PC-3 (cell line): ENCODE measurements around the gene ASPSCR1. TPM values are rescaled to one million over a fixed set of nuclear protein-coding genes. Genes with fewer than 3 reads are reported as not detected.

ENCODE experiments used
- ATAC-seq: fragments of 200-7000 bp; cut with Tn5 transposase; 2 replicates; pipeline ENCODE4 v1.9.1; 2020; ENCODE audit warnings: mild to moderate bottlenecking, moderate library complexity
- BruUV-seq: library from RNA; stranded (reverse); fragments of 400-500 nt; replicated peaks from 2 replicates; lab custom pipeline; 2021; lab: Mats Ljungman, UMichigan
- CTCF ChIA-PET: fragments of 300-600 bp; sonication (Branson Sonifier 250); formaldehyde crosslinking; loops from one replicate; lab custom pipeline; 2022; ENCODE audit warnings: antibody characterized with exemption; lab: Charles Lee
- POLR2A ChIA-PET: fragments of 300-600 bp; sonication (Branson Sonifier 250); formaldehyde crosslinking; loops from one replicate; lab custom pipeline; 2022; ENCODE audit warnings: antibody characterized with exemption; ENCODE audit not compliant: unreplicated experiment; lab: Charles Lee
- DNase-seq: peaks from one replicate; pipeline ENCODE4 v3.0.0-alpha.2; 2015
- H2AFZ ChIP-seq: fragments of 300-600 bp; sonication (generic); 2 replicates; pipeline ENCODE4 v1.6.0; 2016; ENCODE audit warnings: antibody characterized with exemption, low read length
- H3F3A ChIP-seq: fragments of 300-600 bp; sonication (generic); one replicate; pipeline ENCODE4 v1.6.0; 2017; ENCODE audit warnings: antibody characterized with exemption, low read length, control low read depth, mild to moderate bottlenecking; ENCODE audit not compliant: unreplicated experiment
- H3K27ac ChIP-seq: fragments of 300-600 bp; sonication (generic); 2 replicates; pipeline ENCODE4 v1.5.1; 2016; ENCODE audit warnings: mild to moderate bottlenecking, low read length
- H3K27me3 ChIP-seq: fragments of 300-600 bp; sonication (generic); 2 replicates; pipeline ENCODE4 v1.6.1; 2016; ENCODE audit warnings: low read length, mixed read lengths
- H3K36me3 ChIP-seq: fragments of 300-600 bp; sonication (generic); 2 replicates; pipeline ENCODE4 v1.6.1; 2016; ENCODE audit warnings: low read depth, mixed run types, low read length, mixed read lengths
- H3K4me1 ChIP-seq: fragments of 300-600 bp; sonication (generic); 2 replicates; pipeline ENCODE4 v1.5.1; 2016; ENCODE audit warnings: low read length; ENCODE audit not compliant: insufficient read depth
- H3K4me2 ChIP-seq: fragments of 300-600 bp; sonication (generic); 2 replicates; pipeline ENCODE4 v1.6.0; 2016; ENCODE audit warnings: low read length
- H3K4me3 ChIP-seq: fragments of 300-600 bp; sonication (generic); 2 replicates; pipeline ENCODE4 v1.5.1; 2016; ENCODE audit warnings: mild to moderate bottlenecking, low read length, mixed read lengths
- H3K79me2 ChIP-seq: fragments of 300-600 bp; sonication (generic); 2 replicates; pipeline ENCODE4 v1.6.1; 2017; ENCODE audit warnings: low read length, mixed read lengths
- H3K9ac ChIP-seq: fragments of 300-600 bp; sonication (generic); 2 replicates; pipeline ENCODE4 v1.6.0; 2016; ENCODE audit warnings: mild to moderate bottlenecking, low read length
- H3K9me2 ChIP-seq: fragments of 300-600 bp; sonication (generic); replicated peaks from 2 replicates; pipeline ENCODE4 v1.6.1; 2016; ENCODE audit warnings: mixed run types, low read length, mixed read lengths
- H3K9me3 ChIP-seq: fragments of 300-600 bp; sonication (generic); 2 replicates; pipeline ENCODE4 v1.6.1; 2016; ENCODE audit warnings: low read length, mixed read lengths
- H4K20me1 ChIP-seq: fragments of 300-600 bp; sonication (generic); 2 replicates; pipeline ENCODE4 v1.6.1; 2016; ENCODE audit warnings: low read length, mixed read lengths
- EZH2 ChIP-seq: fragments of 300-600 bp; sonication (generic); IDR thresholded peaks from one replicate; pipeline ENCODE4 v1.6.1; 2017; ENCODE audit warnings: antibody characterized with exemption, mild to moderate bottlenecking, low read length; ENCODE audit not compliant: unreplicated experiment
- EZH2phosphoT487 ChIP-seq: fragments of 300-600 bp; sonication (generic); IDR thresholded peaks from 2 replicates; pipeline ENCODE4 v1.6.1; 2018; ENCODE audit warnings: mild to moderate bottlenecking, antibody characterized with exemption, low read length, borderline replicate concordance
- intact Hi-C: fragments of 100-400 bp; cut with micrococcal nuclease; formaldehyde crosslinking; loops from 2 replicates; pipeline ENCODE4 v1.9.0; 2023
- total RNA-seq: library from RNA; depleted of rRNA; stranded (reverse); fragments of >200 nt; gene quantifications from 2 replicates; pipeline ENCODE4 v1.2.3, GENCODE V29; 2014
- TF ChIP-seq, protein P1 (sequence below): fragments of 300-600 bp; sonication (generic); conservative IDR thresholded peaks from 2 replicates; pipeline ENCODE4 v1.5.1; 2017; ENCODE audit warnings: antibody characterized with exemption, low read depth, mild to moderate bottlenecking, low read length

The ASPSCR1 gene
- total RNA-seq, 1 experiment from 2014 or later = 31.5 TPM

DNA sequence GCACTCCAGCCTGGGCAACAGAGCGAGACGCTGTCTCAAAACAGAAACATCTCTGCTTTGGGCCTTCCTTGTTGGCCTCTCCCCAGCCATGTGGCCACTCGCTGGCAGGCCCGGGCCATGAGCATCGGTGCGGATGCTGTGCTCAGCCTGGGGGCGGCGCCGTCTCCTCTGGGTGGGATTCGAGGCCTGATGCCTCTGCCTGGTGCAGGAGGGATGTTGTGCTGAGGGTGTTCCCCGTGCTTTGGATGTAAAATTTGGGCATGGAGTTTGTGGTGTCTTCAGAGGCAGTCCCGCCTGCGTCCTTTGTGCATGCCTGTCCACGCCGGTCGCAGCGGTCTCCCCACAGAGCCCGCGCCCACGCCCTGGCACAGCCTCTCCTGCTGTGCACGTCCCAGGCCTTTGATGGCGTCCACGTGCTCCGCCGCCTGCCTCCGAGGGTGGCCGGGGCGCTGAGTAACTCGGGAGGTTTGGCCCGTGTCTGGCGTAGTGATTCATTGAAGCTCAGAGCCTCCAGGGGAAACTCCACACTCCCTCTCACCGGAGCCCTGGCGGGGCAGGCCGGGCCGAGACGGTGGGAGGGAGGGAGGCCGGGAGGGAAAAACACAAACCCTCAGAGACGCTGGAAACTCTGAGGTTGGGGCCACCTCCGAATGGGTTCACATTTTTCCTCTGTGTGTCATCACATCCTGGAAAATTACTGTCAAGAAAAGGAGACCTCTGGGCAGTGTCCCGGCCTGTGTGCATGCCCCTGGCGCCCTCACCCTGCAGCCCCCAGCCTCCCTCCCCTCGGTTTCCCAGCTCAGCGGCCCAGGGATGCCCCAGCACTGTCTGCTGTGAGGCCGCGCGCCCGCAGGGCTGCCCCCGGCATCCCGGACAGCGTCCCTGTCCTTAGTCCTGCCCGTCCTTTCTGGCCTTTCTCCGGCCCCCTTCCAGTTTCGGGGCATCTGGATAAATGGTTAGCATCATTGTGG, 26.3 kb downstream of the ASPSCR1 start:
- ChIA-PET CTCF (interaction anchor here (0.8 to 1.5 kb wide), 3 partner anchors 16 to 44 kb away, joined by 3 to 13 read pairs (median 7); partner anchors contain the start of gene CENPX), POLR2A (no interaction called here)
- Histone ChIP-seq H3K27ac (peak overlapping the region; percentile 51), H3F3A (no peaks in the 10 kb centered on the region), H4K20me1 (no peaks in the 10 kb centered on the region), H3K4me3 (no peak overlapping the region), H3K36me3 (no peaks in the 10 kb centered on the region), H3K27me3 (no peaks in the 10 kb centered on the region), H3K4me1 (peaks cover 21% of the 10 kb centered on the region), H2AFZ (peak overlapping the region; percentile 14; the same call in 1 of the 2 replicates), H3K4me2 (peak overlapping the region; percentile 15), H3K79me2 (no peaks in the 10 kb centered on the region), H3K9me3 (no peaks in the 10 kb centered on the region), H3K9me2 (no peaks in the 10 kb centered on the region), H3K9ac (peak overlapping the region; percentile 15)
- intact Hi-C loops = no loop called here
- ATAC-seq (peak; percentile 94), DNase-seq (peak; percentile 96)
- peak; percentile 95 for TF ChIP-seq EZH2phosphoT487
- TF ChIP-seq, protein P1, sequence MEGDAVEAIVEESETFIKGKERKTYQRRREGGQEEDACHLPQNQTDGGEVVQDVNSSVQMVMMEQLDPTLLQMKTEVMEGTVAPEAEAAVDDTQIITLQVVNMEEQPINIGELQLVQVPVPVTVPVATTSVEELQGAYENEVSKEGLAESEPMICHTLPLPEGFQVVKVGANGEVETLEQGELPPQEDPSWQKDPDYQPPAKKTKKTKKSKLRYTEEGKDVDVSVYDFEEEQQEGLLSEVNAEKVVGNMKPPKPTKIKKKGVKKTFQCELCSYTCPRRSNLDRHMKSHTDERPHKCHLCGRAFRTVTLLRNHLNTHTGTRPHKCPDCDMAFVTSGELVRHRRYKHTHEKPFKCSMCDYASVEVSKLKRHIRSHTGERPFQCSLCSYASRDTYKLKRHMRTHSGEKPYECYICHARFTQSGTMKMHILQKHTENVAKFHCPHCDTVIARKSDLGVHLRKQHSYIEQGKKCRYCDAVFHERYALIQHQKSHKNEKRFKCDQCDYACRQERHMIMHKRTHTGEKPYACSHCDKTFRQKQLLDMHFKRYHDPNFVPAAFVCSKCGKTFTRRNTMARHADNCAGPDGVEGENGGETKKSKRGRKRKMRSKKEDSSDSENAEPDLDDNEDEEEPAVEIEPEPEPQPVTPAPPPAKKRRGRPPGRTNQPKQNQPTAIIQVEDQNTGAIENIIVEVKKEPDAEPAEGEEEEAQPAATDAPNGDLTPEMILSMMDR = no peak
- TF ChIP-seq EZH2 = no peak
- no TSS peak for BruUV-seq

DNA sequence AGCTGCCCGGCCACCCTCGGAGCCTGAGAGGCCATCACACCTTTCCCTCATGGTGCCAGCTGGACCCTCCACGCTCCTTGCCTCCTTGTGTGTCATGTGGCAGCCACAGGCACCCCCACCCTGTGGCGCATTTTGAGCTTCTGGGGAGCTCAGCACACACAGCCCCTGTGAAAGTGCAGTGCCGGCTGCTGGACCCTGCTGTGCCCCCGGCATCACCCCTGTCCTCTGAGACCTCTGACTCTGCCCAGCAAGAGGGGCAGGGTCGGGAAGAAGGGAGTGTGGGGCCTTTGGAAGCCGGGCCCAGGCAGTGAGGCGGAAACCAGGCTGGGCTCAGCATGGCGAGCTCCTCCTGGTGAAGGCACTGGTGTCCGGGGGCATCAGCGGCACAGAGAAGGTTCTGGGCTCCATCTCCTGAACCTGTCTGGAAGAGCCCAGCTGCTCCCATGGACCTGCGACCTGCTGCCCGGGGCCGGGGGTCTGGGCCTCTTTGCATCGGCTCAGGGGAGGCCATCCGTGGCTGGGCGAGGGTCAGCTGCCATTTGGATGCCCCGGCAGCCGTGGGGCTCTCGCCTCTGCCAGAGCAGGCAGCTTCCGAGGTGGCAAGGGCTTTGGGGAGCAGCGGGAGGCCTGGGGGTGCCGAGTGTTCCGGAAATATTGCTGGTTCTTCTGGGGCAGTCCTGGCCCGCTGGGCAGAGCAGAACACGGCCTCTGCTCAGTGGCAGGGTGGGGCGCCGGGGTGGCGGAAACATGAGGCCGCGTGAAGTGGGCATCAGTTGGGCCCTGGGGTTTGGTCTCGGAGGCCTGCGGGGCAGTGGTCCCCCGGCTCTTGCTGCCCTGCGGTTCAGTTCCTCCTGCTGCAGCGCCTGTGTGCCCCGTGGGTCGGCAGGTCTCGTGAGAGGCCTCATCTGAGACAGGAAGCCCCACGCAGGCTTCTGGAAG, 27.4 kb downstream of the ASPSCR1 start:
- DNase-seq = no peak
- intact Hi-C loops = no loop called here
- peaks cover 21% of the 10 kb centered on the region for H3K4me1 ChIP-seq
- H3K36me3 ChIP-seq = no peaks in the 10 kb centered on the region
- no peak for ATAC-seq
- no peak overlapping the region for H2AFZ ChIP-seq
- no peaks in the 10 kb centered on the region for H3K27me3 ChIP-seq
- H3K79me2 ChIP-seq = no peaks in the 10 kb centered on the region
- H3K9me2 ChIP-seq = no peaks in the 10 kb centered on the region
- peak overlapping the region; percentile 15; the same call in 1 of the 2 replicates for H3K9ac ChIP-seq
- H3F3A ChIP-seq = no peaks in the 10 kb centered on the region
- H3K4me3 ChIP-seq = no peak overlapping the region
- BruUV-seq = no TSS peak
- H4K20me1 ChIP-seq = no peaks in the 10 kb centered on the region
- TF ChIP-seq EZH2 = no peak
- TF ChIP-seq, protein P1 = no peak
- no peak for TF ChIP-seq EZH2phosphoT487
- peak overlapping the region; percentile 51 for H3K27ac ChIP-seq
- H3K4me2 ChIP-seq = 0 out of 2 replicates have a peak overlapping the region, but pooled peaks have one; percentile 15
- H3K9me3 ChIP-seq = no peaks in the 10 kb centered on the region
- ChIA-PET CTCF (interaction anchor here (0.8 to 1.5 kb wide), 3 partner anchors 15 to 45 kb away, joined by 3 to 13 read pairs (median 7); partner anchors contain the start of gene CENPX), POLR2A (no interaction called here)
